C4-2B (cell line): ENCODE results near the gene NHERF2.

ENCODE experiments used
- H3K27ac ChIP-seq: fragments of 450-650 bp; 2 replicates; pipeline ENCODE4 v1.5.1; 2017
- ZFX ChIP-seq: fragments of 450-650 bp; IDR thresholded peaks from 2 replicates; pipeline ENCODE4 v1.6.1; 2017
- TF ChIP-seq, protein P1 (sequence below): fragments of 450-650 bp; conservative IDR thresholded peaks from 2 replicates; pipeline ENCODE4 v1.5.1; 2017; ENCODE audit warnings: mild to moderate bottlenecking

NHERF2 gene

GRCh38 chr16:1985466-1986150, 41.1 kb upstream of the NHERF2 start:
- TF ChIP-seq ZFX: no peak
- TF ChIP-seq, protein P1, sequence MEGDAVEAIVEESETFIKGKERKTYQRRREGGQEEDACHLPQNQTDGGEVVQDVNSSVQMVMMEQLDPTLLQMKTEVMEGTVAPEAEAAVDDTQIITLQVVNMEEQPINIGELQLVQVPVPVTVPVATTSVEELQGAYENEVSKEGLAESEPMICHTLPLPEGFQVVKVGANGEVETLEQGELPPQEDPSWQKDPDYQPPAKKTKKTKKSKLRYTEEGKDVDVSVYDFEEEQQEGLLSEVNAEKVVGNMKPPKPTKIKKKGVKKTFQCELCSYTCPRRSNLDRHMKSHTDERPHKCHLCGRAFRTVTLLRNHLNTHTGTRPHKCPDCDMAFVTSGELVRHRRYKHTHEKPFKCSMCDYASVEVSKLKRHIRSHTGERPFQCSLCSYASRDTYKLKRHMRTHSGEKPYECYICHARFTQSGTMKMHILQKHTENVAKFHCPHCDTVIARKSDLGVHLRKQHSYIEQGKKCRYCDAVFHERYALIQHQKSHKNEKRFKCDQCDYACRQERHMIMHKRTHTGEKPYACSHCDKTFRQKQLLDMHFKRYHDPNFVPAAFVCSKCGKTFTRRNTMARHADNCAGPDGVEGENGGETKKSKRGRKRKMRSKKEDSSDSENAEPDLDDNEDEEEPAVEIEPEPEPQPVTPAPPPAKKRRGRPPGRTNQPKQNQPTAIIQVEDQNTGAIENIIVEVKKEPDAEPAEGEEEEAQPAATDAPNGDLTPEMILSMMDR: no peak
- H3K27ac ChIP-seq: peak overlapping the region; percentile 90

GRCh38 chr16:1987198-1987597, 39.5 kb upstream of the NHERF2 start:
- TF ChIP-seq, protein P1: no peak
- TF ChIP-seq ZFX: no peak
- no peak overlapping the region for H3K27ac ChIP-seq

- peak within 1 kb of the TSS; percentile 11; the same call in 1 of the 2 replicates for H3K27ac ChIP-seq
- TF ChIP-seq, protein P1: no peak
- no peak for TF ChIP-seq ZFX
Observed at GRCh38 chr16:1989209-1990100, 37.2 kb upstream of the NHERF2 start, which contains the start of gene SYNGR3. Gene SYNGR3, plus strand, starts transcription at chr16:1989970. Its CDS starts 133 bp downstream, at chr16:1990103.

DNA sequence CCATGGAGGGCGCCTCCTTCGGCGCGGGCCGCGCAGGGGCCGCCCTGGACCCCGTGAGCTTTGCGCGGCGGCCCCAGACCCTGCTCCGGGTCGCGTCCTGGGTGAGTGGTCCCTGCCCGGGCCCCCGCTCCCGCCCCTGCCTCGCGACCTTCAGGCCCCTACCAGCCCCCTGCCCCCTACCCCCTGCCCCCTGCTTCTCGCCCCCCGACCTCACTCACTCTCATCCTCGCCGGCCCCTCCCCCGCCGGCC, 36.7 kb upstream of the NHERF2 start:
- no peak overlapping the region for H3K27ac ChIP-seq
- TF ChIP-seq, protein P1: no peak
- TF ChIP-seq ZFX: no peak

DNA sequence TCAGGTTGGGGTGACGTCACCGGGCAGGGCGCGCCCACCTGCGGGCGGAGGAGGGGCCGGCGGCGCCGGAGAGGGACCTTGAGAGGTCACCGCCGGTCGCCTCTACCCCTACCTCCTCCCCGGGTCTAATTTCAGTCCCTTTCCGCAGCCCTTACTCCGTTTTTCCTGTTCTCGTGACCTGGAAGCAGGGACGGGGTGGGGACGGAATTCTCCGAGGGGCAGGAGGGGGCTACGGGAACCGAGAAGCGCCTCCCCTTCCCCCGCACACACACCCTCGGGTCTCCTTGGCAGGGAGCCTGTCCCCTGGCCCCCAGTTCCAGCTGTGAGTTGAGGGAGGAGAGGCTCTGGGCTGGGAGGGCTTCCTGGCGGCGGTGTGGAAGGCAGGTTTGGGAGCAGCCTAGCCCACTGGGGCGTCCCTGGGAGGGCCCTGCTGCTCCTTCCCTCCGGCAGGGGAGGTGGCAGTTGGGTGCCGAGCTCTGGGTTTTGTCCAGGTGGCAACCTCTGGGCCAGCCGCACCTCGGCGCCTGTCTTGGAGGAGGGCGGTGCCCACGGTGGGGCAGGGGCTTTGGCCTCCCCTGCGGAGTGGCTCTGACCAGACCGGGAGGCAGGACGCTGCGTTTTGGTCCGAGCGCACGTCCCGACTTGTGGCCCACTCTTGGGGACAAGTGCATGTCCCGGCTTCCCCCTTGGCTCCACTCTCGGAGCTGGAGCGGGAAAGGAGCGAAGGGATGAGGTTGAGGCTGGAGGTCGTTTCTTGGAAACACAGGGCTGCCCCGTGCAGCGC, 36.2 kb upstream of the NHERF2 start:
- peak overlapping the region; percentile 11; the same call in 1 of the 2 replicates for H3K27ac ChIP-seq

GRCh38 chr16:1991135-1991551, 35.6 kb upstream of the NHERF2 start:
- TF ChIP-seq, protein P1: no peak
- TF ChIP-seq ZFX: no peak
- H3K27ac ChIP-seq: no peak overlapping the region

More for the DNA sequence above, 36.2 kb upstream of the NHERF2 start:
- TF ChIP-seq ZFX: no peak
- TF ChIP-seq, protein P1: no peak

- TF ChIP-seq ZFX: no peak
- TF ChIP-seq, protein P1: no peak
- H3K27ac ChIP-seq: no peak overlapping the region
Observed at GRCh38 chr16:1991588-1991947, 35.1 kb upstream of the NHERF2 start.
